HepG2 (cell line): ENCODE data around the gene CYLD. TPM values are rescaled to one million over a fixed set of nuclear protein-coding genes. Genes with fewer than 3 reads are reported as not detected.

Experiments
- ARHGAP35 ChIP-seq: sonication (generic); formaldehyde crosslinking; IDR thresholded peaks from 2 replicates; pipeline ENCODE4 v1.9.0; 2022; ENCODE audit warnings: mild to moderate bottlenecking, inconsistent platforms, moderate library complexity, missing genetic modification reagents, borderline replicate concordance
- ATF1 ChIP-seq: IDR thresholded peaks from 2 replicates; pipeline ENCODE4 v1.6.1; 2016; ENCODE audit warnings: mild to moderate bottlenecking, control low read depth
- CCDC6 ChIP-seq: sonication (generic); formaldehyde crosslinking; IDR thresholded peaks from 2 replicates; pipeline ENCODE4 v1.8.1; 2022; ENCODE audit warnings: mild to moderate bottlenecking, missing genetic modification reagents, moderate library complexity
- EED ChIP-seq: sonication (generic); formaldehyde crosslinking; IDR thresholded peaks from 2 replicates; pipeline ENCODE4 v1.5.0; 2020; ENCODE audit warnings: mild to moderate bottlenecking, missing genetic modification reagents
- ETV5 ChIP-seq: IDR thresholded peaks from 2 replicates; pipeline ENCODE4 v1.6.1; 2018; ENCODE audit warnings: missing biosample characterization, missing genetic modification reagents, inconsistent platforms, borderline replicate concordance
- HNRNPH1 ChIP-seq: fragments of 200-400 bp; formaldehyde crosslinking; optimal IDR thresholded peaks from 2 replicates; pipeline ENCODE3; 2017; ENCODE audit warnings: mild to moderate bottlenecking, low read depth, low read length
- JDP2 ChIP-seq: sonication (generic); formaldehyde crosslinking; IDR thresholded peaks from 2 replicates; pipeline ENCODE4 v1.8.1; 2022; ENCODE audit warnings: missing genetic modification reagents, borderline replicate concordance
- MEF2D ChIP-seq: sonication (generic); formaldehyde crosslinking; IDR thresholded peaks from 2 replicates; pipeline ENCODE4 v1.5.1; 2020; ENCODE audit warnings: mild to moderate bottlenecking, missing genetic modification reagents
- RAD21 ChIP-seq: fragments of 450-650 bp; formaldehyde crosslinking; IDR thresholded peaks from 2 replicates; pipeline ENCODE4 v1.5.0; 2020; ENCODE audit warnings: mild to moderate bottlenecking
- SIN3A ChIP-seq: IDR thresholded peaks from 2 replicates; pipeline ENCODE4 v1.6.1; 2011; ENCODE audit warnings: low read depth, mild to moderate bottlenecking, control low read depth, low read length, borderline replicate concordance
- TAF15 ChIP-seq: fragments of 200-400 bp; formaldehyde crosslinking; IDR thresholded peaks from one replicate; pipeline ENCODE4 v1.6.1; 2018; ENCODE audit warnings: mild to moderate bottlenecking, low read depth, low read length; ENCODE audit not compliant: poor library complexity, severe bottlenecking
- TBL1XR1 ChIP-seq: fragments of 150-350 bp; IDR thresholded peaks from 2 replicates; pipeline ENCODE4 v1.6.1; 2014; ENCODE audit warnings: borderline replicate concordance, low read length; ENCODE audit not compliant: partially characterized antibody
- ZKSCAN1 ChIP-seq: fragments of 150-350 bp; IDR thresholded peaks from 2 replicates; pipeline ENCODE4 v1.6.1; 2014; ENCODE audit warnings: low read length
- ZNF121 ChIP-seq: sonication (generic); formaldehyde crosslinking; IDR thresholded peaks from 2 replicates; pipeline ENCODE4 v1.5.0; 2020; ENCODE audit warnings: mild to moderate bottlenecking, missing genetic modification reagents
- ZNF207 ChIP-seq: fragments of 450-650 bp; IDR thresholded peaks from 2 replicates; pipeline ENCODE4 v1.6.1; 2016; ENCODE audit warnings: antibody characterized with exemption, borderline replicate concordance
- ZNF577 ChIP-seq: sonication (generic); formaldehyde crosslinking; IDR thresholded peaks from 2 replicates; pipeline ENCODE4 v1.4.0; 2020; ENCODE audit warnings: mild to moderate bottlenecking, low read depth, missing genetic modification reagents, borderline replicate concordance
- ZNF883 ChIP-seq: sonication (generic); formaldehyde crosslinking; IDR thresholded peaks from 2 replicates; pipeline ENCODE4 v1.5.1; 2020; ENCODE audit warnings: mild to moderate bottlenecking, missing genetic modification reagents; ENCODE audit errors: not compliant biosample characterization
- ZSCAN22 ChIP-seq: sonication (generic); formaldehyde crosslinking; IDR thresholded peaks from 2 replicates; pipeline ENCODE4 v1.4.0; 2020; ENCODE audit warnings: mild to moderate bottlenecking, missing genetic modification reagents
- polyA plus RNA-seq, 8 experiments: library from polyadenylated mRNA; depleted of rRNA in 3 of 8; stranded (reverse) in 7 of 8; unstranded in 1 of 8; fragments of >200 nt; fragmentation: Illumina TruSeq in 4 of 8; extraction: Trizol in 4 of 8; gene quantifications; 2 replicates each; pipeline versions ENCODE4 v1.2.1 to v1.2.3, GENCODE V29; 2011 to 2016; ENCODE audit warnings: low read depth in 4 of 8, missing spikeins in 1 of 8, mixed read lengths in 1 of 8; ENCODE audit not compliant: insufficient read depth in 1 of 8
- total RNA-seq, 5 experiments: library from RNA; depleted of rRNA; stranded (reverse); fragments of >200 nt; fragmentation: Illumina TruSeq; extraction: Trizol; gene quantifications; 2 replicates each; pipeline ENCODE4 v1.2.3, GENCODE V29; 2016; ENCODE audit warnings: low read depth in 1 of 5
- TF ChIP-seq, protein P1 (sequence below), 2 experiments: sonication (generic) in 1 of 2; formaldehyde crosslinking in 1 of 2; IDR thresholded peaks; 2 replicates each; pipeline versions ENCODE4 v1.4.0 to v1.6.1; 2018 to 2020; ENCODE audit warnings: missing genetic modification reagents in 2 of 2, borderline replicate concordance in 1 of 2, low read depth in 1 of 2, mild to moderate bottlenecking in 1 of 2, missing biosample characterization in 1 of 2
- TF ChIP-seq, protein P2 (sequence below): sonication (generic); formaldehyde crosslinking; conservative IDR thresholded peaks from 2 replicates; pipeline ENCODE4 v1.8.0; 2022; ENCODE audit warnings: low read depth, missing genetic modification reagents
- TF ChIP-seq, protein P3 (sequence below): sonication (generic); formaldehyde crosslinking; IDR thresholded peaks from 2 replicates; pipeline ENCODE4 v1.5.0; 2020; ENCODE audit warnings: missing genetic modification reagents, mild to moderate bottlenecking, borderline replicate concordance
- TF ChIP-seq, protein P4 (sequence below): fragments of 450-650 bp; IDR thresholded peaks from 2 replicates; pipeline ENCODE4 v1.6.1; 2017

CYLD gene
- total and polyA plus RNA-seq, 2 of the 13 experiments (the other 11 are each of a cell fraction or from before 2014, with no cell fraction given) = 6.1 to 11.4 TPM

DNA sequence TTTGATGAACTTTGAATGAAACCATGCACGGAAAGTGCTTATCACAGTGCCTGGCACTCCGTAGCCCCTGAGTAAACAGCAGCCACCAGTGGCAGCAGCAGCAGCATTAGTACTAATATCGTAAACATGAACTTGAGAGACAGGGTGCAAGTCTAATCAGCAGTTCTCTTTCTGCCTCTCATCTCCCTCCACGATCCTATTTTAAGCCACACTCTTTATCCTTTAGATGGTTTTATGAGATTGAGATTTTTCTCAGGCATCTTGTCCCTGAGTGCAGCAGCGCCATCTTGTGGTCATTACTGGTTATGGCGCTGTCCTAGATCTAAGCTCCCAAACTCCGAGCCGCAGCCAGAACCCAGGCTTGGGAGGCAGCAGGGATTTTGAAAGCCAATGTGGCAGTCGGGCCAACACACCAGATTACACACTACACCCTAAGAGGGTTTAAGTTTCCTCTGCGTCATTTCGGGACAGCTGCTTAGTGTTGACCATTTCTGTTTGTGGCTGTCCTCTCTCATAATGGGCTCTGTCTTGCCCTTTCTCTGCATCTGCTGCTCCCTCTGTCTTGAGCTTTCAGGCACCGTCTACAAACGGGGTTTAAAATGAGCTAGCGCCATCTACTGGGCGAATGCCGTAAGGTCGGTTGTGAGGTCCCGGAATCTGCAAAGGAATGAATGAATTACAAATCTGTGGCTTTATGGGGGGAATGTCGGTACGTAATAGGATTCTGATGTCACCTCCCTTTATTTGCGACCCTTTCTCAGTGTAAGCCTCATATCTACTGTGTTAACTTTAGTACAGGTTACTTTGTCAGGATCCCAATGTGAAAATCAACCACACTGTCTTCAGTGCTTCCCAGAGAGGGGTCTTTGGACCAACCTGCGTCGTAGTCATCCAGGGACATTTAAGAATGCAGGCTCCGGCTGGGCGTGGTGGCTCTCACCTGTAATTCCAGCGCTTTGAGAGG lies 64.5 kb downstream of the CYLD start (continued):
- TF ChIP-seq, protein P1, sequence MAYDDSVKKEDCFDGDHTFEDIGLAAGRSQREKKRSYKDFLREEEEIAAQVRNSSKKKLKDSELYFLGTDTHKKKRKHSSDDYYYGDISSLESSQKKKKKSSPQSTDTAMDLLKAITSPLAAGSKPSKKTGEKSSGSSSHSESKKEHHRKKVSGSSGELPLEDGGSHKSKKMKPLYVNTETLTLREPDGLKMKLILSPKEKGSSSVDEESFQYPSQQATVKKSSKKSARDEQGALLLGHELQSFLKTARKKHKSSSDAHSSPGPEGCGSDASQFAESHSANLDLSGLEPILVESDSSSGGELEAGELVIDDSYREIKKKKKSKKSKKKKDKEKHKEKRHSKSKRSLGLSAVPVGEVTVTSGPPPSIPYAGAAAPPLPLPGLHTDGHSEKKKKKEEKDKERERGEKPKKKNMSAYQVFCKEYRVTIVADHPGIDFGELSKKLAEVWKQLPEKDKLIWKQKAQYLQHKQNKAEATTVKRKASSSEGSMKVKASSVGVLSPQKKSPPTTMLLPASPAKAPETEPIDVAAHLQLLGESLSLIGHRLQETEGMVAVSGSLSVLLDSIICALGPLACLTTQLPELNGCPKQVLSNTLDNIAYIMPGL (CRISPR knock-in tag; IDR thresholded peaks at IDR 0.05; ENCODE audit: borderline replicate concordance in 1 of 2, low read depth in 1 of 2) = peak; percentile 90 to 93; a peak in 3 of 4 replicates
- TF ChIP-seq HNRNPH1 (no peak), ZNF121 (CRISPR knock-in tag) (0 out of 2 replicates have a peak, but pooled peaks have one; percentile 40), ZNF577 (CRISPR knock-in tag) (no peak), CCDC6 (no peak), EED (CRISPR knock-in tag) (no peak), ARHGAP35 (no peak; the same call in 1 of the 2 replicates), ETV5 (CRISPR knock-in tag) (peak; percentile 4; the same call in 1 of the 2 replicates), RAD21 (CRISPR knock-in tag) (peak; percentile 81), MEF2D (CRISPR knock-in tag) (peak; percentile 18; the same call in 1 of the 2 replicates), TAF15 (no peak), TBL1XR1 (no peak), ZNF207 (no peak), ATF1 (CRISPR knock-in tag) (peak; percentile 31; the same call in 1 of the 2 replicates), ZNF883 (CRISPR knock-in tag) (no peak), SIN3A (0 out of 2 replicates have a peak, but pooled peaks have one; percentile 37), JDP2 (CRISPR knock-in tag) (no peak), ZSCAN22 (CRISPR knock-in tag) (peak; percentile 54; the same call in 1 of the 2 replicates), ZKSCAN1 (no peak)
- TF ChIP-seq, protein P2, sequence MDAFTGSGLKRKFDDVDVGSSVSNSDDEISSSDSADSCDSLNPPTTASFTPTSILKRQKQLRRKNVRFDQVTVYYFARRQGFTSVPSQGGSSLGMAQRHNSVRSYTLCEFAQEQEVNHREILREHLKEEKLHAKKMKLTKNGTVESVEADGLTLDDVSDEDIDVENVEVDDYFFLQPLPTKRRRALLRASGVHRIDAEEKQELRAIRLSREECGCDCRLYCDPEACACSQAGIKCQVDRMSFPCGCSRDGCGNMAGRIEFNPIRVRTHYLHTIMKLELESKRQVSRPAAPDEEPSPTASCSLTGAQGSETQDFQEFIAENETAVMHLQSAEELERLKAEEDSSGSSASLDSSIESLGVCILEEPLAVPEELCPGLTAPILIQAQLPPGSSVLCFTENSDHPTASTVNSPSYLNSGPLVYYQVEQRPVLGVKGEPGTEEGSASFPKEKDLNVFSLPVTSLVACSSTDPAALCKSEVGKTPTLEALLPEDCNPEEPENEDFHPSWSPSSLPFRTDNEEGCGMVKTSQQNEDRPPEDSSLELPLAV (CRISPR knock-in tag) = no peak
- TF ChIP-seq, protein P3, sequence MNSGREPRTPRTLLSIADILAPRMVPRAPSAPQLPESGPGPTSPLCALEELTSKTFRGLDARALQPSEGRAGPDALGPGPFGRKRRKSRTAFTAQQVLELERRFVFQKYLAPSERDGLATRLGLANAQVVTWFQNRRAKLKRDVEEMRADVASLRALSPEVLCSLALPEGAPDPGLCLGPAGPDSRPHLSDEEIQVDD = no peak
- TF ChIP-seq, protein P4, sequence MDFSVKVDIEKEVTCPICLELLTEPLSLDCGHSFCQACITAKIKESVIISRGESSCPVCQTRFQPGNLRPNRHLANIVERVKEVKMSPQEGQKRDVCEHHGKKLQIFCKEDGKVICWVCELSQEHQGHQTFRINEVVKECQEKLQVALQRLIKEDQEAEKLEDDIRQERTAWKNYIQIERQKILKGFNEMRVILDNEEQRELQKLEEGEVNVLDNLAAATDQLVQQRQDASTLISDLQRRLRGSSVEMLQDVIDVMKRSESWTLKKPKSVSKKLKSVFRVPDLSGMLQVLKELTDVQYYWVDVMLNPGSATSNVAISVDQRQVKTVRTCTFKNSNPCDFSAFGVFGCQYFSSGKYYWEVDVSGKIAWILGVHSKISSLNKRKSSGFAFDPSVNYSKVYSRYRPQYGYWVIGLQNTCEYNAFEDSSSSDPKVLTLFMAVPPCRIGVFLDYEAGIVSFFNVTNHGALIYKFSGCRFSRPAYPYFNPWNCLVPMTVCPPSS = no peak
